Testis (tissue), 2 donors: ENCODE data around the gene CCL18.

Source experiments
- POLR2A ChIP-seq: fragments of 450-650 bp; IDR thresholded peaks from one replicate; pipeline ENCODE4 v1.6.1; 2017; ENCODE audit warnings: antibody characterized with exemption, mild to moderate bottlenecking, moderate library complexity
- TF ChIP-seq, protein P1 (sequence below), 3 experiments: fragments of 450-650 bp in 2 of 3; fragments of 200-600 bp in 1 of 3; sonication (generic) in 1 of 3; IDR thresholded peaks; one replicate each; pipeline ENCODE4 v1.5.1; 2016 to 2019; ENCODE audit warnings: antibody characterized with exemption in 3 of 3, mild to moderate bottlenecking in 2 of 3, moderate library complexity in 1 of 3

DNA sequence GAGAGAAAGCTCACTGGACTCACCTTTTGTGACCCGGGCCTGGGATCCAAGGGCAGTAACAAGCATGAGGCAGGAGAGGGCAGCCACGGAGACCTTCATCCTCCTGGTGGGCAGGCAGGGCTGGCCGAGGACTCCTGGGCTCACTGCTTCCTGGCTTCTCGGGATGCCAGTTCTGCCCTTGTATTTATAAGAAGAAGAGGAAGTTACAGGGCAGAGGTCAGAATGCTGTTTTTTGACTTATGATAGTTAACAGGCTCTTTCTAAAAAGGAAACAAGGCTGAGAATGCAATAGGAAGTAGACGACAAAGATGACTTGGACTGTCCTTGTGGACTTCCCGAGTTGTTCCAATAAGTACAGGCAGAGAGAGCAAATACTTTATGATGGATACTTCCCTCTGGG is 46.3 kb upstream of the CCL18 start, which contains the start of gene CCL23:
- TF ChIP-seq, protein P1, sequence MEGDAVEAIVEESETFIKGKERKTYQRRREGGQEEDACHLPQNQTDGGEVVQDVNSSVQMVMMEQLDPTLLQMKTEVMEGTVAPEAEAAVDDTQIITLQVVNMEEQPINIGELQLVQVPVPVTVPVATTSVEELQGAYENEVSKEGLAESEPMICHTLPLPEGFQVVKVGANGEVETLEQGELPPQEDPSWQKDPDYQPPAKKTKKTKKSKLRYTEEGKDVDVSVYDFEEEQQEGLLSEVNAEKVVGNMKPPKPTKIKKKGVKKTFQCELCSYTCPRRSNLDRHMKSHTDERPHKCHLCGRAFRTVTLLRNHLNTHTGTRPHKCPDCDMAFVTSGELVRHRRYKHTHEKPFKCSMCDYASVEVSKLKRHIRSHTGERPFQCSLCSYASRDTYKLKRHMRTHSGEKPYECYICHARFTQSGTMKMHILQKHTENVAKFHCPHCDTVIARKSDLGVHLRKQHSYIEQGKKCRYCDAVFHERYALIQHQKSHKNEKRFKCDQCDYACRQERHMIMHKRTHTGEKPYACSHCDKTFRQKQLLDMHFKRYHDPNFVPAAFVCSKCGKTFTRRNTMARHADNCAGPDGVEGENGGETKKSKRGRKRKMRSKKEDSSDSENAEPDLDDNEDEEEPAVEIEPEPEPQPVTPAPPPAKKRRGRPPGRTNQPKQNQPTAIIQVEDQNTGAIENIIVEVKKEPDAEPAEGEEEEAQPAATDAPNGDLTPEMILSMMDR (IDR thresholded peaks at IDR 0.05), result no peak
- TF ChIP-seq POLR2A, result no peak
